Non-pigmented ciliary epithelial cell (primary cell): Measurements from ENCODE around the gene TRPM4.
"Not testable (repeated sequence)": the region's sequence is repeated elsewhere in the genome, so short reads cannot be mapped to it uniquely, and the experiment has no call there.

Experiments used
- DNase-seq: peaks from one replicate; pipeline ENCODE4 v3.0.0-alpha.2; 2010; ENCODE audit warnings: low read depth

The TRPM4 gene

DNA sequence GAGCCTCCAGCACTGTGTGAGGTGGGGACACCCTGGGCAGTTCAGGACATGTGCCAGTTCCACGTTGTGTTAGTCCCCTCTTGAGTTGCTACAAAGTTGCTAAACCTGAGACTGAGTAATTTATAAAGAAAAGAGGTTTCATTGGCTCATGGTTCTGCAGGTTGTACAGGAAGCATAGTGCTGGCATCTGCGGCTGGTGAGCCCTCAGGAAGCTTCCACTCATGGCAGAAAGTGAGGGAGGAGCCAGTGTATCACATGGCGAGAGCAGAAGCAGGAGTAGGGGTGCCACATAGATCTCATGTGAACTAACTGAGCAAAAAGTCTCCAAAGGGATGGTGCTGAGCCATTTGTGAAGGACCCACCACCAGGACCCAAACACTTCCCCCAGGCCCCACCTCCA, 33.2 kb downstream of the TRPM4 start:
- no peak for DNase-seq

DNA sequence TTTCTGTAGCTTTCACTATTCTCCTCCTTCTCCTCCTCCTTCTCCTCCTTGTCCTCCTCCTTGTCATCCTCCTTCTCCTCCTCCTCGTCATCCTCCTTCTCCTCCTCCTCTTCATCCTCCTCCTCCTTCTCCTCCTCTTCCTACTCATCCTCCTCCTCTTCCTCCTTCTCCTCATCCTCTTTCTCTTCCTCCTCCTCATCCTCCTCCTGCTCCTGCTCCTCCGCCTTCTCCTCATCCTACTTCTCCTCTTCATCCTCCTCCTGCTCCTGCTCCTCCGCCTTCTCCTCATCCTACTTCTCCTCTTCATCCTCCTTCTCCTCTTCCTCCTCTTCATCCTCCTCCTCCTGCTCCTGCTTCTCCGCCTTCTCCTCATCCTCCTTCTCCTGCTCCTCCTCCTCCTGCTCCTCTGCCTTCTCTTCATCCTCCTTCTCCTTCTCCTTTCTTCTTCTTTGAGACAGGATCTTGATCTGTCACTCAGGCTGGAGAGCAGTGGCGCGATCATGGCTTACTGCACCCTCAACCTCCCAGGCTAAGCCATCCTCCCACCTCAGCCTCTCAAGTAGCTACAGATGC, 36.3 kb downstream of the TRPM4 start:
- no peak for DNase-seq

DNA sequence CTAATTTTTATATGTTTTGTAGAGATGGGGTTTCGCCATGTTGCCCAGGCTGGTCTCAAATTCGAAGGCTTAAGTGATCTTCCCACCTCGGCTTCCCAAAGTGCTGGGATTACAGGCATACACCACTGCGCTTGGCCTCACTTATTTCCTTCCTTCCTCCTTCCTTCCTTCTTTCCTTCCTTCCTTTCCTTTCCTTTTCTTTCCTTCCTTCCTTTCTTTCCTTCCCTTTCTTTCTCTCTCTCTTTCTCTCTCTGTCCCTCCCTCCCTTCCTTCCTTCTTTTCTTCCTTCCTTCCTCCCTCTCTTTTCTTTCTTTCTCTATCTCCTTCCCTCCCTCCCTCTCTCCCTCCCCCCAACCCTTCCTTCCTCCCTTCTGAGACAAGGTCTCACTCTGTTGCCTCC, 36.8 kb downstream of the TRPM4 start:
- DNase-seq: no peak

DNA sequence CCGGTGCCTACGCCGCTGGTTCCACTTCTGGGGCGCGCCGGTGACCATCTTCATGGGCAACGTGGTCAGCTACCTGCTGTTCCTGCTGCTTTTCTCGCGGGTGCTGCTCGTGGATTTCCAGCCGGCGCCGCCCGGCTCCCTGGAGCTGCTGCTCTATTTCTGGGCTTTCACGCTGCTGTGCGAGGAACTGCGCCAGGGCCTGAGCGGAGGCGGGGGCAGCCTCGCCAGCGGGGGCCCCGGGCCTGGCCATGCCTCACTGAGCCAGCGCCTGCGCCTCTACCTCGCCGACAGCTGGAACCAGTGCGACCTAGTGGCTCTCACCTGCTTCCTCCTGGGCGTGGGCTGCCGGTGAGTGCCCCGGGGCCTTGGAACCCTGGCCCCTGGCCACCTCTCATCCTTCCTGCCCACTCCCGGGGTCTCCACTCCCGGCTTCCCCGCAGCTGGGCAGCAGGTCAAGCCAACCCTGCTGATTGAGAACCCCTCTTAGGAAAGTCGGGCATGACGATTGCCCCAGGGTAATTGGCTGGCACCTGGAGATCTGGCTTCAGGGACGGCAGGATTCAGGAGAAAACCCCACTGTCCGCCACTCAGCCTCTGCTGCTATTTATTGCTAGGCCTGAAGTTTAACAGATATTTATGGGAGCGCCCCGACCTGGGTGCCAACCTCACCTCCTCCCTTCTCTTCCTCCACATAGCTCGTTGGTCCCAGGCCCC, 39.1 kb downstream of the TRPM4 start:
- no peak for DNase-seq

DNA sequence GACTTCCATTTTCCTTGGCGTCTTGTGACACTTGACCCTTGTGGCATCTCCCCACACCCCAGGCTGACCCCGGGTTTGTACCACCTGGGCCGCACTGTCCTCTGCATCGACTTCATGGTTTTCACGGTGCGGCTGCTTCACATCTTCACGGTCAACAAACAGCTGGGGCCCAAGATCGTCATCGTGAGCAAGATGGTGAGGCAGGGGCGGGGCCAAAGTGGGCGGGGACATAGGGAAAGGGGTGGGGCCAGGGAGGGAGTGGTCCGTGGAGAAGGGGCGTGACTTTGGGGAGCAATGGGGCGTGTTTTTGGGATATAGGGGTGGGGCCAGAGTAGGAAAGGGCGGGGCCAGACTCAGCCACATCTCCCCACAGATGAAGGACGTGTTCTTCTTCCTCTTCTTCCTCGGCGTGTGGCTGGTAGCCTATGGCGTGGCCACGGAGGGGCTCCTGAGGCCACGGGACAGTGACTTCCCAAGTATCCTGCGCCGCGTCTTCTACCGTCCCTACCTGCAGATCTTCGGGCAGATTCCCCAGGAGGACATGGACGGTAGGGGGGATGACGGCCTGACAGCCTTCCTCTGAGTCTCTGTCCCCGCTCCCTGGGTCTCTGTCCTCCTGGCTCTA, 42.8 kb downstream of the TRPM4 start:
- no peak for DNase-seq

DNA sequence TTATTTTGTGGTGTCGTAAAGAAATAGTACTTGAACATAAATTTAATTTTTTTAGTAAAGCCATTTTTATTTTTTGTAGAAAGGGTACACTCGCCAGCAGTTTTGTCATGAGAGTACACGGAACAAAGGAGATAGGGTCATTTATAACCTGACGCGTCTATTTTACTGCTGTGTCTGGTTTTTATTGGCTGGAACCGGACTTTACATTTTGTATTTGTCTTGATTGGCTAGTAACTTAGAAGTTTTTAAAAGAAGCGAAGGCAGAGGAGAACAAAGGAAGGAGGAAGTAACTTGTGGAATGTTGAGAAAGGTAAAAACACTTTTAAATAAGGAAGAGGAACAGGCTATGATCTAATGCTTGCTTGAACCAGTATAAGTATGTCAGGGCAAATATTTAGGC, 43.5 kb downstream of the TRPM4 start:
- no peak for DNase-seq

DNA sequence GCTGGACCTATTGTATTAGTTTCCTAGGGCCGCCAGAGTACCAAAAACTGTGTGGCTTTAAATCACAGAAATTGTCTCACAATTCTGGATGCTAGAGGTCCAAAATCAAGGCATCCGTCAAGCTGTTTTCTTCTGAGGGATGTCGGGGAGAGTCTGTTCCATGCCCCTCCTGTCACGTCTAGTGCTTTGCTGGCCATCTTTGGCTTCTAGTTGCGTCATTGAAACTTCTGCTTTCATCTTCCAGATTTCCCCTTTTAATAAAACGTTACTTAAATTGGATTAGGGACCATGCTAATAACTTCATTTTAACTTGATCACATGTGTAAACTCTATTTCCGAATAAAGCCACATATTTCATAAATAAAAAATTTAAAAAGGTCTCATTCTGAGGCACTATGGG, 47.5 kb downstream of the TRPM4 start:
- DNase-seq: no peak

DNA sequence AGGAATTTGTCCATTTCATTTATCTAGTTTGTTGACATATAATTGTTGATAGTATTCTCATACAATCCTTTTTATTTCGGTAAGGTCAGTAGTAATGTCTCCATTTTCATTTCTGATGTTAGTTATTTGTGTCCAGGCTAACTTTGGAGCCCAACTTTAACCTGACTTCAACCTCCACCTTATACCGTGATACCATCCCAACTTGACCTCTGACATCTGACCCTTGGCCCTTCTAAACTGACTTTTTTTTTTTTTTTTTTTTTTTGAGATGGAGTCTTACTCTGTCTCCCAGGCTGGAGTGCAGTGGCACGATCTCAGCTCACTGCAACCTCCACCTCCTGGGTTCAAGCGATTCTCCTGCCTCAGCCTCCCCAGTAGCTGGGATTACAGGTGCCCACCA, 51.9 kb downstream of the TRPM4 start:
- DNase-seq: not testable (repeated sequence)

DNA sequence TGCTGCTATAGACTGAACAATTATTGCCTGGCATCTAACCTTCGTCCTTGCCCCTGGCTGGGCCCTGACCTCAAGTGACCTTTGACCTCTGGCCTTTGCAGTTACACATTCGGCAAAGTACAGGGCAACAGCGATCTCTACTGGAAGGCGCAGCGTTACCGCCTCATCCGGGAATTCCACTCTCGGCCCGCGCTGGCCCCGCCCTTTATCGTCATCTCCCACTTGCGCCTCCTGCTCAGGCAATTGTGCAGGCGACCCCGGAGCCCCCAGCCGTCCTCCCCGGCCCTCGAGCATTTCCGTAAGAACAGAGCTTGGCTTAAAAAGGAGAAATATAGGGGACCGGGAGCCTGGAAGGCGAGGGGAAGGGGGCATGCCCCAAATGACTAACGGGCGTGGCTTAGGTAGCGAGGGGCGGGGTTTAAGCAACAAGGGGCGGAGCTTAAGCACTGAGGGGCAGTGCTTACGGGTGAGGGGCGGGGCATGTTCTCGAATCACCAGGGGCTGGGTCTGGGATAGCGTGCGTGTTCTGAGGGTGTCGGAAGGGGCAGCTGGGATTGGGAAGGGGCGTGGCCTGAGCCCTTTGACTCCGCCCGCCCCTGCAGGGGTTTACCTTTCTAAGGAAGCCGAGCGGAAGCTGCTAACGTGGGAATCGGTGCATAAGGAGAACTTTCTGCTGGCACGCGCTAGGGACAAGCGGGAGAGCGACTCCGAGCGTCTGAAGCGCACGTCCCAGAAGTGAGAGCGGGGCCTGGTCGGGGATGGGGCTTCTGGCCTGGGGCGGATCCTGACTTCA, 52.7 kb downstream of the TRPM4 start:
- DNase-seq: no peak

DNA sequence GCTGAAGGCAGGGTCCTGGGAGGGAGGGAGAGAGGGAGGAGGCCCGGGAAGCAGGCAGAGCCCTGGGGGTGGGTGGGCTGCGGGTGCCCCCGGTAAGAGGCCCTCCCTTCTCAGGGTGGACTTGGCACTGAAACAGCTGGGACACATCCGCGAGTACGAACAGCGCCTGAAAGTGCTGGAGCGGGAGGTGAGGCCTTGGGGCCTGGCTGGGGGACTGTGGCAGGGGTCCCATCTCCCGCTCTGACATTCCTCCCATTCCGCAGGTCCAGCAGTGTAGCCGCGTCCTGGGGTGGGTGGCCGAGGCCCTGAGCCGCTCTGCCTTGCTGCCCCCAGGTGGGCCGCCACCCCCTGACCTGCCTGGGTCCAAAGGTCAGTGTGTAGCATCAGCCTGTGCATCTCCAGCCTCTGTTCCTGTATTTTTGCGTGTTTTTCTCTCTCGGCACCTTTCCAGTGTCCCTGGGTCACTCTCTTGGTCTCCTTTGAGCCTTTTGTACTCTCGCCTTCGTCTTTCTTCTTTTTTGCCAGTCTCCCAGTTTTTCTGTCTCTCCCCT, 53.4 kb downstream of the TRPM4 start:
- no peak for DNase-seq

DNA sequence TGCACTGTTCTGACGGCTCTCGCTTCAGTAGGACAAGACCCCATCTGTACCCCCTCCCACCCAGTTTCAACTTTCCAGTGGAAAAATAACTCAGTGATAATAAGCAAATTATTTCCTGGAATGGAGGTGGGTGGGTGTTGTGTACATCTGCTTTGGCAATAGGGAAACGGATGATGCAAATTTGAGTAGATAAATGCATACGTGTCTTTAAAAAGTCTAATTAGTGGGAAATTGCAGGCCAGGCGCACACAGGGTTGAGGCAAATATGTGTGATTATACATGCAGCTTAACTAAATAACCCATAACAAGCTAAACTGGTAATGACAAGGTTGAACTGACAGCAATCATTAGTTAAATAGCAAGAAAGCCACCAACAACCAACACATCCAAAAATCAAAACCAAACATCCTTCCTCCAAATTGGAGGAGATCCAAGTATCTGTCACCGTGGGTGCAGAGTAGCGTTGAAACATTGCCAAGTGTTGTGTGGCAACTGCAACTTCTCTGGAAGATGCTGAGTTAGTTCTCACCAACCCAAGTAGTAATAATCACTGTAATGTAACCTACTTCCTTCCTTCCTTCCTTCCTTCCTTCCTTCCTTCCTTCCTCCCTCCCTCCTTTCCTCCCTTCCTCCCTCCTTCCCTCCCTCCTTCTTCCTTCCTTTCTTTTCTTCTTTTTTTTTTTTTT, 54.6 kb downstream of the TRPM4 start:
- no peak for DNase-seq

DNA sequence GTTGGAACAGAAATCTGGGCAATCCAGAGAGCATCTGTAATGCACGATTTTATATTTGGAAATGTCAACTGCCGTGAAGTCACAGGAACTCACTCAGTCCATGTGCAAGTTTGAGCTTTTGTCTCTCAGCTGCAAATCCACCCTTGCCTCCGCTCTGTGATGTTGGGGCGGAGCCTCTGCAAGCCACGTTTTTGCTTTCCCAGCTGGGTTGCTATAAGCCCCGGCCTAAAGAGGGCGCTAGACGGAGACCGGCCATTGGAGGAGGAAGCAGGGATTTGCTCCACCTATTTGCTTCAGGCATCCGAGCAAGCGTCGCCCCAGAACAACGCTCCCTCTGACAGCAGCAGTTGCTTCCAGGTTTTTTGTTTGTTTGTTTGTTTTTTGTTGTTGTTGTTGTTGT, 56.2 kb downstream of the TRPM4 start:
- DNase-seq: no peak

DNA sequence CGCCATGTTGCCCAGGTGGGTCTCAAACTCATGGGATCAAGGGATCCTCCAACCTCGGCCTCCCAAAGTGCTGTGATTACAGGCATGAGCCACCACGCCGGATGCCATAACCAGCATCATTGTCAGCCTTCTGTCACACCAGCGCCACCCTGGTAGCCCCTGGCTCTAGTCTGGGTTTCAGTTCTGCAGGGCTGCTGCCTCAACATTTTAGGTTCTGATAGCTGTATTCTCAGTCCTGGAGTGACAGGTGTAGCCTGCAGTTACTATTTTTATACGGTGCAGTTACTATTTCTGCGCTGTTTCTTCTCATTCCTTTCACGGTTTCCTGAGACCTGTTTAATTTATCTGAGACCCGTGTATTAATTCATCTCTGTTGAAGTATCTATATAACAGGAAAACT, 57.1 kb downstream of the TRPM4 start:
- DNase-seq: no peak

DNA sequence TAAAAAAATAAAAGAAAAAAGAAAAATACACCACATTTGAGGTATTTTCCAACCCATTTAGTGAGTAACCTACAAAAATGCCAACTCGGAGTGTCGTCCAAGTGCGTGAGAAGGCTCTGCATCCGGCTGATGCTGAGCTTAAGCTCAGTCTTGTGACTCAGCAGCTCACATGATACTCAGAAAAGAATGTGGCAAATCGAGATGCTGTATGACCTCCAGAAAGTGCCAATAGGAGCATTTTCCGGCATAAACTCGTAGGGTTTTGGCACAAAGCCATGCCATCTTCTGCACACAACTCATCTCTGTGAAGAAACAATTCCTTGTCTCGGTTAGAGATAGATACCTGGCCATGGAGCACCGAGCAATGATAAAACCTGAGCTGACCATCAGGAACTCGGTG, 58.5 kb downstream of the TRPM4 start:
- DNase-seq: no peak

DNA sequence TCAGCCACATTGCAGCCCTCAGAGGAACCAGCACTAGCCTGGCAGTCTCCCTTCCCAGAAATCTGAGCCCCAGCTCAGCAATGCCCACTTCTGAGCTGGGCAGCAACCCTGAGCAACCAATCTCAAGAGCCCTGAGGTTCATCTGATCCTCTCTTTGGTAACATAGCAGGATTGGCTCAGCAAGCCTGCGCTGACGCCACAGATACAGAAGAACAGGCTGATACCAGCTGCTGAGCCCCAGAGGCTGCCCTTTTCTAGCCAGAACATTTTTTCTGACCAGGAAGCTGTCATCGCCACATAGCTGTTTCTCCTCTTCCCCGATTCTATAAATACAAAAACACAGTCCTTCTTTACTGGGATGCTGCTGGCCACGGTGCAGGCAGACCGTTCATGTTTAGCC, 59.8 kb downstream of the TRPM4 start:
- DNase-seq: no peak

DNA sequence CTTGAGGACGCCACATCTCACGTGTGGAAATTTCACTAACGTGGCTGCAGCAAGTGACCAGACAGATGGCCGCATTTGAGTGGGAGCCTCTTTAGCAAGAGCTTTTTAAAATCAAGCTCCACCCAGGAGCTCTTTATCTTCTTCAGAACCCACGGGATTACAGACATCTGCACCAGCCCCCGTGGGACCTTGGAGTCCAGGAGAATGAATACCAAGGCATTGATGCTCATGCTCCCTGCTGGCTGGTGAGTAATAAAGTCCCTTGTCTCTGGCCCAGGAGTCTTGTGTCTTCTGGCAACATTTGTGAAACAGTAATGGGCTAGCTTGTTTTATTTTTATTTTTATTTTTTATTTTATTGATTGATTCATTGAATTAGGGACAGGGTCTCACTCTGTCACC, 64.4 kb downstream of the TRPM4 start:
- no peak for DNase-seq

DNA sequence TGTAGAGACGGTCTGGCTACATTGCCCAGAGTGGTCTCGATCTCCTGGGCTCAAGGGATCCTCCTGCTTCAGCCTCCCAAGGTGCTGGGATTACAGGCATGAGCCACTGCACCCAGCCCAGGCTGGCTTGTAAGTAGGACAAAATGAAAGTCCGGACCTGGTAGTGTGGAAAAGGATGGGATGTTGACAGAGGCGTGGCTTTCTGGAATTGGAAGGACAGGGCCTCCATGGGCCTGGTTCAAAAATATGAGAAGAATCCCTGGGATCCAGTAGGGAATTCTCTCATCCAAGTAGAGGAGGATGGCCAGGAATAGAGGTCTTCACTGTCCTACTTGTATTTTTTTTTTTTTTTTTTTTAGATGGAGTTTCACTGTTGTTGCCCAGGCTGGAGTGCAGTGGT, 64.9 kb downstream of the TRPM4 start:
- no peak for DNase-seq

DNA sequence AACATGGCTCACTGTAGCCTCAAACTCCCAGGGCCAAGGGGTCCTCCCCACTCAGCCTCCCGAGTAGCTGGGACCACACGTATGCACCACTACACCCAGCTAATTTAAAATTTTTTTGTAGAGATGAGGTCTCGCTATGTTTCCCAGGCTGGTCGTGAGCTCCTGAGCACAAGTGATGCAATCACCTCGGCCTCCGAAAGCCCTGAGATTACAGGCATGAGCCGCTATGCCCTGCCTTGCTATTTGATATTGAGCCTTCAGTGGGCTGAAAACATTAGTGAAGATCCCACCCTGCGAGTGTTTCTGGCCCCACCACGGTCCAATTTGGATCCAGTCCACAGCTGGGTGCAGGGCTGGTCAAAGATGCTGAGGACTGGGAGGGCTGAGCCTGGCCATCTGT, 65.9 kb downstream of the TRPM4 start:
- DNase-seq: no peak

DNA sequence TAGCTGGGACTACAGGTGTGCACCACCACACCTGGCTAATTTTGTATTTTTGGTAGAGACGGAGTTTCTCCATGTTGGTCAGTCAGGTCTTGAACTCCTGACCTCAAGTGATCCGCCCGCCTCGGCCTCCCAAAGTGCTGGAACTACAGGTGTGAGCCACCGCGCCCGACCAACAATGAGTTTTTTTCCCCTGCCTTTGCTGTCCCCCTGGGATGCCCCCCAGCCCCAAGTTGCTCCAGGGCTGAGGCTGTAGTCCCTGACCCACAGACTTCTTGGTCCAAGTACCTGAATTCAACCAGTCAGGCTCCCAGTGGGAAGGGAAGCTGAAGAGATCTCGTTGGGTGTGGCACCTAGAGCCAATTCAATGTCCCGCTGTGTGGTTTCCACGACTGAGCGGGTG, 66.8 kb downstream of the TRPM4 start:
- not testable (repeated sequence) for DNase-seq

DNA sequence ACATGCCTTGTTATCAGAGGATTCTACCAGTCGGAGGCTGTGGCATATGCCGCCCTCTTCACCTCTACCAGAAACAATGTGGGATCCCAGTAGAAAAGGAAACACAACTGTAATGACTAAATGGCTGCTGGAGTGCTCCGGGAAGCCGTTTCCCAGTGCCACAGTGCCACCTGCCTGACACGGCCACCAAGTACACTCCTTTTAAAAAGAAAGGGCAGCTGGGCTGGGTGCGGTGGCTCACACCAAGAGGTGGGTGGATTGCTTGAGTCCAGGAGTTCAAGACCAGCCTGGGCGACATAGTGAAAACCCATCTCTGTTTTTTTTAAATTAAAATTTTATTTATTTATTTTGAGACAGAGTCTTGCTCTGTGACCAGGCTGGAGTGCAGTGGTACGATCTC, 67.3 kb downstream of the TRPM4 start:
- DNase-seq: no peak

DNA sequence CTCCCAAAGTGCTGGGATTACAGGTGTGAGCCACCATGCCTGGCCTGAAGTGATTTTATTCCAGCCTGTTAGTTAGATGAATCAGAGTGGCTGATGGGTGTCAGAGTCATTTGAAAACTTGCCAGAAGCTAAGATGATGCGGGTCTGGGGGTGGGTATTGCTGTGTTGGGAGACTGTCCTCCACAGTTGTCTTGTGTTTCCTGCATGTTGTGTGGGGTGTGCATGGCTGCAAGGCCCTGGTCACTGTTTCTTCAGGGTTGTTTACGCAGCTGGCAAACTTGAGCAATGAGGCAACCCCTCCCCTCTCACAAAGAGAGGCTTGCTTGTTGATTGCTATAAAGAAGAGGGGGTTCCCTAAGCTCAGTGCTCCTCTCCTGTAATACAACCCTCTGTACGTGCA, 71.8 kb downstream of the TRPM4 start:
- no peak for DNase-seq

DNA sequence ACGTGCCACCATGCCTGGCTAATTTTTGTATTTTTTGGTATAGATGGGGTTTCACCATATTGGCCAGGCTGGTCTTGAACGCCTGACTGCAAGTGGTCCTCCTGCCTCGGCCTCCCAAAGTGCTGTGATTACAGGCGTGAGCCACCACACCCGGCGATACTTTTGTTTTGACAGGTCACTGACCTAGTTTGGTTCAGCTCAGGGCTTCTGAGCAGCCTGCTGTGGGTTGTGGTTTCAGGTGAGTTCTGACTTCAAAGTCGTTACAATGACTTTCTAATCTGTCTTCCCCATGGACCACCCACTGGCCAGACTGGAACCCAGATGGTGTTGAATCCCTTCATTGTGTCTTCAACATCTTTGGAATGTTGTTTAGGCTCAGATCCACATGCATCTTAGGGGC, 73.8 kb downstream of the TRPM4 start:
- DNase-seq: no peak
